HG02678 (cell line): ENCODE measurements around the gene ADTRP.

Experiments used
- ATAC-seq: cut with Tn5 transposase; IDR thresholded peaks from one replicate; pipeline ENCODE4 v1.9.1; 2021; ENCODE audit warnings: mild to moderate bottlenecking, moderate library complexity; ENCODE audit not compliant: unreplicated experiment

The ADTRP gene

DNA sequence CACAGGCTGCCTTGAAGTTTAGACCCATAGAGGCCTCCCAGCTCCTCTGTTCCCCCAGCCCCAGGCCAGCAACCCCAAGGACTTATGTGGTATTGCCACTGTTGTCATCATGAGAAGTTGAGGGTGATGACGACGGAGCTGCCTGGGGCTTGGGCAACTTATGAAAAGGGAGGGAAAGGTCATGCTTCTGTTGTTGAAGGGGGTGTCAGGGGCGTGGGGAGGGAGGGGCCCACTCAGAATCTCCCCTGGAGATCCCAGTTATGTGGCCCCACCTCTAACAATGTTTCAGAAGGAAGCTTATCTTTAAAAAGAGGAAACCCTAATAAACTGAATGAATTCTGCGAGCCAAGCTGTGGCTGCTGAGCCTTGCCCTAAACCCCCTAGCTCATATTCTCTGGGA is 4.2 kb downstream of the ADTRP start:
- no peak for ATAC-seq

DNA sequence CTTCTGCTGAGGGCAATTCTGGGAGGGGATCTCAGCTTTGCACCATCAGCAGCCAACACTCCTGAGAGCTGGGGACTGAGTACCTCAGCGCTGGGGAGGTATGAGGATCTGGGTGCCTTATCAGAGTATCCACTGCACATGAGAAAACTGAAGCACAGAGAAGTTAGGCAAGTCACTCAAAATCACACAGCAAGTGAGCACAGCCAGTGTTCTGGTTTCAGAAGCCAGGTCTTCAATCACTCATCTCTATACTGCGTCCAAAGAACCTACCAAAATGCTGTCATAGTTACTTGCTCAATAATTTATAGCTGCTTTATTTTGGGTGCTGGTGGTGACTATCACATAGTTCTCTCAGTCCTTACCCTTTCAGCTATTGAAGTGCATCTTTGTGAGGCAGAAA is 5.0 kb downstream of the ADTRP start:
- ATAC-seq, result no peak

DNA sequence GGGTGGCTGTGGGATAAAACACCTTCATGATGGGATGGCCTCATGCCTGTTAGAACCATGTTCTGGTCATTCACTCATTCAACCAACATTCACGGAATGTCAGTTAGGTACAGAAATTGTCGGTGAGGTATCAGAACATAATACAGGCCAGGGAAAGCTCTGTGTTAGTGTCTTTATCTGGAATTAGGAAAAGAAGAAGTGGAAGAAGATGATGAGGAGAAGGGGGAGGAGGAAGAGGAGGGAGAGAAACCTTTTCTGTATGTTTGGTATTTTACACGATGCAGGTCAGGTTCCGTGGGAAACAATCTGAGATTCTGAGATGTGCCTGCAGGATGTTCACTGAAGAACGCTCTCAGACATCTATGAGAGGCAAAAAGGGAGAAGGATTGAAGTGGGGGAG is 5.6 kb downstream of the ADTRP start:
- ATAC-seq, result no peak

- ATAC-seq, result no peak
These were observed 6.3 kb downstream of the ADTRP start for GRCh38 chr6:11772109-11772825.

GRCh38 chr6:11771473-11772048 is 7.0 kb downstream of the ADTRP start:
- ATAC-seq, result no peak

DNA sequence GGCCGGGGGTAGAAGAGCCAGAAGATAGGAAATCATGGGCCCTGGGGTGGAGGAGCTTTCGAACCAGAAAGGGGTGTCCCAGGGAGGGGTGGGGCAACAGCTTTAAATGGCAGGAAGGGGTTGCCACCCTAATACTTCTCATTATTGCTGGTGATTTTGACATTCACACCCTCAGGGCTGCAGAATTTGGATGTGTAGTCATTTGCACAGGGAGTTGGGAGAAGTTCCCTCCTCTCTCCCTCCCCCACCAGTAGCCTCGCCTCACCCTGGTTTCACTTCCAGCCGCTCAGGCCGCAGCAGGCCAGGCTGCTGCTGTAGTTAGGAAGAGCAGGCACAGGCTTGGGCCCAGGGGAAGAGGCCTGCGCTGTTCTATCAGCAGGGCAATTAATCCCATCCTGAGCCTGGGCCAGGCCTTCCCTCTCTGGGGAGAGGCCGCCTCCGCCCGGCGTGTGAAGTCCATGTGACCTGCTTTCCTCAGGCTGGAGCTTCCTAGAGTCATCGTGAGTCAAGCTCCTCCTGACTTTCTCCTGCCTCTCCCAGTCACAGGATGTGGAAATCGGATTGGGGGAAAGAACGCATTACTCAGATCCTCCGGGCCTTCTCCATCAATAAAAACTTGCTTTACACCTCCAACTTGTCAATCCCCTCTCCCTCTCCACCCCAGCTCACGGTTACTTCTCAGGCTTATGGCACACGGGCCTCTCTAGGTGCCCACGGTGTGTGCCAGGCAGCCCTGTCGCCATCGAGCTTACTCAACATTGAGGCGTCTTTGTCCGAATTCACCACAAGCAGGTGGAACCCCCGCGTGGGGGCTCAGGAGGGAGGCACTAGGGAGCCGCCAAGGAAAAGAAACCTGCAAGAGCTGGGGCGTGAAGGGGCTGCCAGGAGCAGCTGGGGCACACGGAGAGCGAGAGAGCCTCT is 7.8 kb downstream of the ADTRP start:
- ATAC-seq, result no peak

- no peak for ATAC-seq
These were observed 8.6 kb downstream of the ADTRP start for GRCh38 chr6:11769811-11770545.

- ATAC-seq, result no peak
These were observed 9.4 kb downstream of the ADTRP start for GRCh38 chr6:11769244-11769643.

- no peak for ATAC-seq
These were observed 10.4 kb downstream of the ADTRP start for GRCh38 chr6:11767978-11768756.

- no peak for ATAC-seq
These were observed 11.1 kb downstream of the ADTRP start for GRCh38 chr6:11767458-11767857.

DNA sequence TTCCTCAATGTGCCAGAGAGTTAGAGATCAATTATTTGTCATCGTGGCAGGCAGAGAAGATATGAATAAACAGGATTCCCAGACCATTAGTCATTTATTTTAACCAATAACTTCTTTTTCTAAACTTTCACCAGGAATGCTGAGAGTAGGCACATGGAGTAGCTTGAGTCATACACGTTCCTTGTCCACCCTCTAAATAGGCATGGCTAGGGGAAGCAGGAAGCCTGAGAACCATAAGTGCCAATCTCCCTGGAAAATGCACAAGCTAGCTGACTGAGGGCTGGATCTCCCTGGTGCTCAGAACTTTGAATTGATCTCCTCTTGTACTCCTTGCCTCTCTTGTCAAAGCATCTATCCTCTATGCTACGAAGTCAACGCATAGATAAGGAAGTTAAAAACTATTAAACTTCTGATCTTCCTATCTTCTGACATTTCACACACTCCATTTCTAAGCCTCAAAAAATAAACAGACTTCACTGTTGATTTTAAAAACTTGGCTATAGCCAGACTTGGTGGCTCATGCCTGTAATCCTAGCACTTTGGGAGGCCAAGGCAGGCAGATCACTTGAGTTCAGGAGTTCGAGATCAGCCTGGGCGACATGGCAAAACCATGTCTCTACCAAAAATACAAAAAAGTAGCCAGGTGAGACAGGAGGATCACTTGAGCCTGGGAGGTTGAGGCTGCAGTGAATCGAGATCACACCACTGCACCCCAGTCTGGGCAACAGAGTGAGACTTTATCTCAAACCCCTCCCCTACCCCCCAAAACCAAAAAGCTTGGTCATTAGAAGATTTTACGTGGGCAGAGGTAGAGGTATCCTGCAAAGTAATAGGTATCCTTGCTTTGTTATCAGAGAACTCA is 11.8 kb downstream of the ADTRP start:
- ATAC-seq, result no peak

- ATAC-seq, result no peak
These were observed 12.6 kb downstream of the ADTRP start for GRCh38 chr6:11766043-11766442.

- ATAC-seq, result no peak
These were observed 14.4 kb downstream of the ADTRP start for GRCh38 chr6:11764250-11764604.

GRCh38 chr6:11763460-11764249 is 14.9 kb downstream of the ADTRP start:
- ATAC-seq, result no peak

GRCh38 chr6:11762794-11763459 is 15.7 kb downstream of the ADTRP start:
- ATAC-seq, result no peak

- no peak for ATAC-seq
These were observed 16.6 kb downstream of the ADTRP start for GRCh38 chr6:11761744-11762620.

DNA sequence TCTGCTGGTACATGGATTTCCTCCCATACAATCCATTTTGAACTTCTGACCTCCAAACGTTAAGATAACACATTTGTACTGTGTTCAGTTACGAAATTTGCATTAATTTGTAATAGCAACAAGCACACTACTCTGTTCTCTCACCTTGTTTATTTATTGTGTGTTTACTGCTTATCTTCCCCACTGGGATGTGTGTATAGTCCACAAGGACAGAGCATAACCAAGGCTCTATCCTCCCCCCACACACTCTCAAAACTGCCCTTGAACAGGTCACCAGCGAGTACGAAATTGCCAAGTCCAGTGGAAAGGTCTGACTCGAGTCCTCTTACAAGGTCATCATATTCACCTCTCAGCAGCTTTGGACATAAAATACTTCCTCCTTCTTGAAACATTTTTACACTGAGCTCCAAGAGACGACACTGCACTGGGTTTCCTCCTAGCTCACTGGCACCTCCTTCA is 18.6 kb downstream of the ADTRP start:
- ATAC-seq, result no peak
